IPS DF 19.7 (cell line): ENCODE measurements around the gene AMDHD2.
"Not testable (repeated sequence)": the region's sequence is repeated elsewhere in the genome, so short reads cannot be mapped to it uniquely, and the experiment has no call there.

Experiments
- DNase-seq: peaks from one replicate; pipeline ENCODE4 v3.0.0-alpha.2; 2013; ENCODE audit warnings: low read depth, low spot score

AMDHD2 gene, protein sequence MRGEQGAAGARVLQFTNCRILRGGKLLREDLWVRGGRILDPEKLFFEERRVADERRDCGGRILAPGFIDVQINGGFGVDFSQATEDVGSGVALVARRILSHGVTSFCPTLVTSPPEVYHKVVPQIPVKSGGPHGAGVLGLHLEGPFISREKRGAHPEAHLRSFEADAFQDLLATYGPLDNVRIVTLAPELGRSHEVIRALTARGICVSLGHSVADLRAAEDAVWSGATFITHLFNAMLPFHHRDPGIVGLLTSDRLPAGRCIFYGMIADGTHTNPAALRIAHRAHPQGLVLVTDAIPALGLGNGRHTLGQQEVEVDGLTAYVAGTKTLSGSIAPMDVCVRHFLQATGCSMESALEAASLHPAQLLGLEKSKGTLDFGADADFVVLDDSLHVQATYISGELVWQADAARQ

DNA sequence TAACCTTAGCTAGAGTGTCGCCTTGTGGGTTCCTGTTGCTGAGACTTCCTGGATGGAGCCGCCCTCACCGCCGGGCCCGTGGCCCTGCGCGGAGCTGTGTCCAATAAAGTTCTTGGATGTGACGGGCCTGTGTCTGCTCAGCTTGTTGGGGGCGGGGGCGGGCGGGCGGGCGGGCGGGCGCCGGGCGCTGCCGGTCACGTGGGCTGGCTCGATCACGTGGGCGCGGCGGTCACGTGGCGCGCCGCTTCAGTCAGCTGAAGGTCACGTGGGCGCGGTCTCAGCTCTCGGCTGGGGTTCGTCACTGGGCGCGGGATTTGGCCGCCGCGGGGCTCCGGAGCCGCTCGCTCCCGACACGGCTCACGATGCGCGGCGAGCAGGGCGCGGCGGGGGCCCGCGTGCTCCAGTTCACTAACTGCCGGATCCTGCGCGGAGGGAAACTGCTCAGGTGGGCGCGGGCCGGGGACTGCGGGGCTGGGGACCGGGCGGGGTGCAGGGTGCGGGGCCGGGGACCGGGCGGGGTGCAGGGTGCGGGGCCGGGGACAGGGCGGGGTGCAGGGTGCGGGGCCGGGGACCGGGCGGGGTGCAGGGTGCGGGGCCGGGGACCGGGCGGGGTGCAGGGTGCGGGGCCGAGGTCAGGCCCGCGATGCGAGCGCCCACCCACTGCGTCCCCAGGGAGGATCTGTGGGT lies at the start of gene AMDHD2:
Gene AMDHD2, plus strand, starts transcription at position 275 of the 687 bp plus-strand sequence. Its CDS starts 88 bp downstream, at position 363.
- no peak for DNase-seq

DNA sequence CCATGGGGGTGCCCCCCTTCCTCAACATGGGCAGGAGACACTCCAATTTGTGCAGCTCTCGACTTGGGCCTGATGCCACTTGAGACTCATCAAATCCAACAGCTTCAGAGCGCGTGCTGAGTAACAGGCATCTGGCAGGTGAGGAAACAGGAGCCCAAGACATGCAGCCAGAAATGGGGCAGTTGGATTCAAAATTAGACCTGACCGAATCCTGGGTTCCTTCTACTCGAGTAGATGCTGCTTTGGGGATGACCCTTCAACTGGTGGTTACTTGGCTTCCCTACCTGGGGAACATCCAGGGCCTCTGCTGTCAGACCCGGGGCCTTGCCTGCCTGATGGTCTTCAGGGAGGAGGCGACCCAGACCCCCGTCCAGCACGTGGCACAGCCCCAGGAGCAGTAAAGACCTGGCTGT lies 49.6 kb upstream of the AMDHD2 start:
- DNase-seq, result no peak

DNA sequence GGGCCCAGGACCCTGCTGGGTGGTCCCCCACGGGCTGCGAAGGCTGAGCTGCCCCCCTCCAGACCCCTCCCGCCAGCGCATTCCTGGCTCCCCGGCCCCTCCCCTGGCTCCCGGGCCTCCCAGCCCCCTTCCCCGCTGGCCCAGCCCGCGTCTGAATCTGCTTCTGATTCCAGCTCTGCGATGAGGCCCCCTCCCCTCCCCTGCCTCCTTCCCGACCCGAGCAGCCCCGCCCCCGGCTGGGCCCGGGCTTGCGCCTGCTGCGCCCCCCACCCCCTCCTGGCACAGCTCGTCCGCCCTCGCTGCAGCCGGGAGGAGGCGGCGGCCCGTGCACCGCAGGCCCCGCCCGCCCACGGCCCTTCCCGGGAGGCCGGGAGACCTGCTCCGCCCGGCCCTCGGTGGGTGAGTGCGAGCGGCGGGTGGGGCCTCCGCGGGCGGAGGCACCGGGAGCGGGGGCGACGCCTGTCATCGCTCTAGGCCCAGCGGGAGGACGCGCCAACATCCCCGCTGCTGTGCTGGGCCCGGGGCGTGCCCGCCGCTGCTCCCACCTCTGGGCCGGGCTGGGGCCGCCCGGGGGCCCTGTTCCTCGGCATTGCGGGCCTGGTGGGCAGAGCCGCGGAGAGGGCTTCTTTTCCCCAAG lies 49.0 kb upstream of the AMDHD2 start, which contains the start of gene NTN3:
Gene NTN3, plus strand, starts transcription at position 282 of the 637 bp plus-strand sequence. CDS start 405 bp downstream, outside the sequence.
- DNase-seq, result no peak

DNA sequence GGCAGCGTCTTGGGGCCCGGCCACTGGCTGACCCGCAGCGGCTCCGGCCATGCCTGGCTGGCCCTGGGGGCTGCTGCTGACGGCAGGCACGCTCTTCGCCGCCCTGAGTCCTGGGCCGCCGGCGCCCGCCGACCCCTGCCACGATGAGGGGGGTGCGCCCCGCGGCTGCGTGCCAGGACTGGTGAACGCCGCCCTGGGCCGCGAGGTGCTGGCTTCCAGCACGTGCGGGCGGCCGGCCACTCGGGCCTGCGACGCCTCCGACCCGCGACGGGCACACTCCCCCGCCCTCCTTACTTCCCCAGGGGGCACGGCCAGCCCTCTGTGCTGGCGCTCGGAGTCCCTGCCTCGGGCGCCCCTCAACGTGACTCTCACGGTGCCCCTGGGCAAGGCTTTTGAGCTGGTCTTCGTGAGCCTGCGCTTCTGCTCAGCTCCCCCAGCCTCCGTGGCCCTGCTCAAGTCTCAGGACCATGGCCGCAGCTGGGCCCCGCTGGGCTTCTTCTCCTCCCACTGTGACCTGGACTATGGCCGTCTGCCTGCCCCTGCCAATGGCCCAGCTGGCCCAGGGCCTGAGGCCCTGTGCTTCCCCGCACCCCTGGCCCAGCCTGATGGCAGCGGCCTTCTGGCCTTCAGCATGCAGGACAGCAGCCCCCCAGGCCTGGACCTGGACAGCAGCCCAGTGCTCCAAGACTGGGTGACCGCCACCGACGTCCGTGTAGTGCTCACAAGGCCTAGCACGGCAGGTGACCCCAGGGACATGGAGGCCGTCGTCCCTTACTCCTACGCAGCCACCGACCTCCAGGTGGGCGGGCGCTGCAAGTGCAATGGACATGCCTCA lies 48.3 kb upstream of the AMDHD2 start:
- DNase-seq, result no peak

DNA sequence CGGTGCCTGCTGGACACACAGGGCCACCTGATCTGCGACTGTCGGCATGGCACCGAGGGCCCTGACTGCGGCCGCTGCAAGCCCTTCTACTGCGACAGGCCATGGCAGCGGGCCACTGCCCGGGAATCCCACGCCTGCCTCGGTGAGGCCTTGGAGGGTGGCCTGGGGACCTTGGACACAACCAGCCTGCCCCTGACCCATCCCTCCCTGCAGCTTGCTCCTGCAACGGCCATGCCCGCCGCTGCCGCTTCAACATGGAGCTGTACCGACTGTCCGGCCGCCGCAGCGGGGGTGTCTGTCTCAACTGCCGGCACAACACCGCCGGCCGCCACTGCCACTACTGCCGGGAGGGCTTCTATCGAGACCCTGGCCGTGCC lies 47.7 kb upstream of the AMDHD2 start:
- no peak for DNase-seq

DNA sequence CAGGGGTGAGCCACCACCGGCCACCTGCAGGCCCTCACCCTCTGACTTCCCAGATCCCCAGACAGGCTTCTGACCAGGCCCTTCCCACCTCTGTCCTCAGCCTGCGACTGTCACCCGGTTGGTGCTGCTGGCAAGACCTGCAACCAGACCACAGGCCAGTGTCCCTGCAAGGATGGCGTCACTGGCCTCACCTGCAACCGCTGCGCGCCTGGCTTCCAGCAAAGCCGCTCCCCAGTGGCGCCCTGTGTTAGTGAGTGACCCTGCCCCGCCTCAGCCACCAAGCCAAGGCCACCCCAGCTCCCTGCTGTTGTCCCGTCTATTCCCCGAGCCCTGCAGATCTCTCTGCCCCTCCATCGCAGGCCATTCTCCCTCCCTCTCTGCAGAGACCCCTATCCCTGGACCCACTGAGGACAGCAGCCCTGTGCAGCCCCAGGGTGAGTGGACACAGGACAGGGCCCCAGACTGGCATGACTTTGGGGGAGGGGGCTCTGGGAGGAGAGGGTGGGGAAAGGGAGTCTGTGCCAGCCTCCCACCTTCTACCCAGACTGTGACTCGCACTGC lies 47.2 kb upstream of the AMDHD2 start:
- DNase-seq, result no peak

DNA sequence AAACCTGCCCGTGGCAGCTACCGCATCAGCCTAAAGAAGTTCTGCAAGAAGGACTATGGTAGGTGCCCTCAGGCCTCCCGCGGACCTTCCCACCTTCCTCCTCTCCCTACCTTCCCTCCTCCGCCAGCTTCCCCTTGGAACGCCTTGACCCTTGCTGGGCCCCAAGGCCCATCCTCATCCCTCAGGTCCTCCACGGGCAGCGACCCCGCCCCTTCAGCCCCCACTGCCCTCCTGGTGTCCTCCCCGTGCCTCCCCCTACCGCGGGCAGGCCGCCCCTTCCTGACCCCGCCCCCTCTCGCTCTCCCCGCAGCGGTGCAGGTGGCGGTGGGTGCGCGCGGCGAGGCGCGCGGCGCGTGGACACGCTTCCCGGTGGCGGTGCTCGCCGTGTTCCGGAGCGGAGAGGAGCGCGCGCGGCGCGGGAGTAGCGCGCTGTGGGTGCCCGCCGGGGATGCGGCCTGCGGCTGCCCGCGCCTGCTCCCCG lies 46.7 kb upstream of the AMDHD2 start:
- DNase-seq, result no peak

DNA sequence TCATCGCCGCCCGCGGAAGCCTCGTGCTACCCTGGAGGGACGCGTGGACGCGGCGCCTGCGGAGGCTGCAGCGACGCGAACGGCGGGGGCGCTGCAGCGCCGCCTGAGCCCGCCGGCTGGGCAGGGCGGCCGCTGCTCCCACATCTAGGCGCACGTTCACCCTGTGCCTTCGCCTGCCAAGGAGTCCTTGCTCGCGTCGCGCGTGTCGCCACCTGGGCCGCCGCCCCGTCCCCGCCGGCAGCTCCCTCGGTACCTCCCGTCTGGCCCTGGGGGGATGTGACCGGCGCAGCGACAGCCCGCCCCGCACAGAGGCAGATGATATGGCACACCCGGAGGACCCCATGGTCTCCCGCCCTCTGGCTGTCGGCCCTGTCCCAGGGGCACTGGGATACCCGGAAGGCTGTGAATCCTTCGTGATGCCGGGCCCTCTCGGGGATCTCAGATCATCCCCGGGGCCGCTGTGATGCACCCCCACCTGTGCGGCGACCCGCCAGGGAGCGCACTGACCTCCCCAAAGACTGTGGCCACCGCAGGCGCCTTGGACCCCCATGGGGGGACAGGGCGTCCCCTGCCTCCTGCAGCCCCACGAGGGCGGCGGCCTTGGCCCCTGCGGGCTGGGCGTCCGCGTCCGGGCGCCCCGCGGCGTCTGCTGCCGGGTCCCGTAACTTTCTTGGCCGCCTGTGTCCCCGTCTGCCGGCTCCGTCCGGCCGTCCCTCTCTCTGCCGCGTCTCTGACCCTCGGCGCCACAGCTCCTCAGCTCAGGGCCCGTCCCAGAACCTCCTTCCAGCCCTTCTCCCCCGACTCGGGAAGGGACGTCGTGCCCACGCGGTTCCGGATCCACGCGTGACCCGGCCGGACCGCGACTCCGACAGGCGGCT lies 45.9 kb upstream of the AMDHD2 start:
- no peak for DNase-seq

DNA sequence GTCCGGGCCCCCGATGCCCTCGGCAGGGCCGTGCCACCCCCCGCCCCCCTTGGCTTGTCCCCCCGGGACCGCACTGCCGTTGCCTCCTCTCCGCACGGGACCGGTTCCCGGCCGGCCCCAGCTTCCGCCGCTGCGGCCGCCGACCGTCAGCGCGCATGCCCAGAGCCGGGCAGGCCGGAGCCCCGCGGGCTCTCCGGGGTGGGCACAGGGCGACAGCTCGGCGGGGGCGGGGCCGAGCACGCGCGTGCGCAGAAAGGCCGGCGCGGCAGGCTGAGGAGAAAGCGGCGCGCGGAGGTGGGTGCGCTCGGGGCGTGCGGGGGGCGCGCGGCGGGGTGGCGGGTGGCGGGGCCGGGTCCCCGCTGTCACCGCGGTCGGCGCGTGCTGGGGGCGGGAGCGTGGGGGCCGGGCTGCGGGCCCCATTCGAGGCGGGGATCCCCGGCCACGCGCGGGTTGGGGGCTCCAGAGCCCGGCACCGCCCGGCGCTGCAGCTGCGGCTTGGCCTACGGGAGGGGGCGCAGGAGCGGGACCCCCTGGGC lies 45.2 kb upstream of the AMDHD2 start, which contains the start of gene TBC1D24:
Gene TBC1D24, plus strand, starts transcription at position 251 of the 536 bp plus-strand sequence. CDS start 21,022 bp downstream, outside the sequence.
- no peak for DNase-seq

DNA sequence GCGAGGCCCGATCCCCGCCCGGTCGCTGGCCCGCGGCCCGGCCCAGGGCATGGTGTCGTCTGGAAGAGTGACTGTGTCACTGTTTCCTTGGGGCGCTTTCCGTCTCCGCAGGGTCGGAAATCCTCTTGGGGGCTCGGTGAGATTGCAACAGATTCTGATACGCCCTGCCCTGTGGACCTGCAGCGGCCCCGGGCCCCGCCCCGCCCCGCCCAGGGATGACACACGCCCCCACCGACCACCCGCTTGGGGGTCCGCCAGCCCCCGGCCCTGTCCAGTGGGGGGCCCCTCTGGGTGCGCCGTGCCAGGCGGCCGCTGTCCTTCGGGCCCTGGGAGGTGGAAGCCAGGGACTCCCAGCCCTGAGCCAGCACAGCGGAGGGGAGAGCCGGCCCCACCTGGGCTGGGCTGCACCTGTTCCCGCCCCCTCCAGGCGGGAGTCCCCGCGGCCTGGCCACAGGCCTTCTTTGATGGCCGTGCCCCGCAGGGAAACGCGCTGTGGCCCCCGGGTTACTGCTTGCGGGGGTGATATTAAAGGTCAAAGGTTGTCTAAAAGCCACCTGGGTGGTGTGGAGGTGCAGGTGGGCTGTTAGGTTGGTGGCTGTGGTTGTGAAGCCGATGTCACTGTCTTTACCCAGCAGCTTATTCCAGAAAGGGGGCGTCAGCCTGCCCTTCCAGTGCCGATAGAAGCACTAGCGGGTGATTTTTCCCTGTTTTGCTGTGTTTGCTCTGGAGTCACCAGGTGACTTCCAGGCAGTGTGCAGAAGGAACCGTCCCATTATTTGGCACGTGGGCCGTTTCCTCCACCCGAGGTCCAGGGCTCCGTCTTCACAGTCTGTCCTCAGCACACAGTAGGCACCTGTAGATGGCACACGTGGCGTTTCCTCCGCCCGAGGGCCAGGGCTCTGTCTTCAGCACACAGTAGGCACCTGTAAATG lies 44.5 kb upstream of the AMDHD2 start:
- no peak for DNase-seq

DNA sequence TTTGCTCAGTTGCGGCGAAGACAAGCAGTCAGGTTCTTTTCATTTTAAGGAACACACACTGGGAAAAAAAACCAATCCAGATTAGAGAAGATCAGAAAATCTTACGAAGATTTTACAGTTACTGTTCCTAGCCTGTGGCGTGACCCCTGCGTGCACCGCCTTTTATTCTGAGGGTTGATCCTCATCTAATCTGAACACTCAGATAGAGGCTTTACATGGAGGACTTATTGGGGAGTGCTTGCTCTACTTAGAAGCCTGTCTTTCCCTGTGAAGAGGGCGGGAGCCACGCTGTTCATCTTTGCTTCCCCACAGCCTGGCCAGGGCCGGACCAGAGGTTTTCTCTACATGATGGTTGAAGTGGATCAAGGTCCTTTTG lies 43.8 kb upstream of the AMDHD2 start:
- DNase-seq, result no peak

DNA sequence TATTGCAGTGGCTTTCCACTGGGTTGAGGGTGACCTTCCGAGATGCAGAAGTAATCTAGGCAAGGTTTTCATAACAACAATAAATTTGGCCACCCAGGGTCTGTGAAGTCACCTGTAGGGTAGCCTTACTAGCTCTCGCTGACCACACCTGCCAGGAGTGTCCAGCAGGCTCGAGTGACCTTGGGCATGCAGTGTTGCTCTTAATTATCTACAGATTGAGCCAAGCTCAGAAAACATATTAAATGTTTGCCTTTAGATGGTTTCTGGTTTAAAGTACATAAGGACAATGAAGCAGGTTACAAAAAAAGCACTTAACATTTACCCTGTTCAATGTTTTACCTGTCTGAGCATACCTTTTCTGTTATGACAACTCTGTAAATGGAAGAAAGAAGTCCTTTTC lies 43.4 kb upstream of the AMDHD2 start:
- DNase-seq, result no peak

DNA sequence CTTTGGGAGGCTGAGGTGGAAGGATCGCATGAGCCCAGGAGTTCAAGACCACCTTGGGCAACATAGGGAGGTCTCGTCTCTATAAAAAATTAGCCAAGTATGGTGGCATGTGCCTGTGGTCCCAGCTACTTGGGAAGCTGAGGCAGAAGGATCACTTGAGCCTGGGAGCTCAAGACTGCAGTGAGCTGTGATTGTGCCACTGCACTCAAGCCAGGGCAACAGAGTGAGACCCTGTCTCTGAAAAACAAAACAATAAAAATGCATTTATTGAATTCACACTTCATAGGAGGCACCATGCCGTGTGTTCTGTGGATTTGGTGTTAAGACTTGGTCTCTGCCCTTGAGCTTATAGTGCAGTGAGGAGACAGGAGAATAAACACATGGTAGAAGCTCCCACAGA lies 42.8 kb upstream of the AMDHD2 start:
- DNase-seq, result no peak

DNA sequence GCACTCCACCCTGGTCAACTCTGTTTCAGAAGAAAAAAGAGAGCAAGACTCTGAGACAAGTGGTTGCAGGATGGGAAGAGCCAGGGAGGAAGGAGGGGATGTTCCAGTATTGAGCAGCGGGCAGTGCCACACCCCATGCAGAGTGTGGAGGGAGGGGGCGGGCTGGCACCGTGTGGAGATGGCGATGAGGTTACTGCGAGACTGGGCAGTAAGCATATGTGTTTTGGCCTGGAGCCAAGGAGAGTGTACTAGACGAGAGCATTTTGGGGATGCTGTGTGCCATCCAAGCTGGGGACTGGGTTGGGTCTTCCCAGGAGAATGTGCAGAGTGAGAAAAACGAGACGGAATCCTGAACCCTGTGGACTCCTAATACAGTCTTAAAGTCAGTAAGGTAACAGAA lies 41.9 kb upstream of the AMDHD2 start:
- DNase-seq, result no peak

DNA sequence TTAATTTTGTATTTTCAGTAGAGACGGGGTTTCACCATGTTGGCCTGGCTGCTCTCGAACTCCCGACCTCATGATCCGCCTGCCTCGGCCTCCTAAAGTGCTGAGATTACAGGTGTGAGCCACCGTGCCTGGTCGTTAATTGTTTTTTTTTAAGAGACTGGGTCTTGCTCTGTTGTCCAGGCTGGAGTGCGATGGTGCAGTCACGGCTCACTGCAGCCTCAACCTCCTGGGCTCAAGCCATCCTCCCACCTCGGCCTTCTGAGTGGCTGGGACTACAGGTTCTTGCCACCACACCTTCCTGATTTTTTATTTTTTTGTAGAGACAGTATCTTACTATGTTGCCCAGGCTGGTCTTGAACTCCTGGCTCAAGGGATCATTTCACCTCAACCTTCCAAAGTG lies 40.2 kb upstream of the AMDHD2 start:
- DNase-seq, result not testable (repeated sequence)

DNA sequence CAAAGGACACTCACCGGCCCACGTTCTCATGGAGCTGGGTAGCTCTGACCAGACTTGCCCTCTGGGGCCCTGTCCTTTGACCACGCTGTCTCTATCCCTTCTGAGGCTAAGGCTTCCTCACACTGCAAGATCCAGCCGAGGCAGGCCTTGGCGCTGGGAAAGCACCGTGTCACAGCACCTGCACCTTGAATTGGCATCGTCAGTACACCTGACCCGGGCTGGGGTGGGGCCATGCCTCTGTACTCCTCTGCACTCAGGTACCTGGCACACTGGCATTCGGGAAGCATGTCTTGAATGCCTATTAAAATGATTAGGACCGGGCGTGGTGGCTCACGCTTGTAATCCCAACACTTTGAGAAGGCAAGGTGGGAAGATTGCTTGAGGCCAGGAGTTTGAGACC lies 39.2 kb upstream of the AMDHD2 start:
- DNase-seq, result no peak

DNA sequence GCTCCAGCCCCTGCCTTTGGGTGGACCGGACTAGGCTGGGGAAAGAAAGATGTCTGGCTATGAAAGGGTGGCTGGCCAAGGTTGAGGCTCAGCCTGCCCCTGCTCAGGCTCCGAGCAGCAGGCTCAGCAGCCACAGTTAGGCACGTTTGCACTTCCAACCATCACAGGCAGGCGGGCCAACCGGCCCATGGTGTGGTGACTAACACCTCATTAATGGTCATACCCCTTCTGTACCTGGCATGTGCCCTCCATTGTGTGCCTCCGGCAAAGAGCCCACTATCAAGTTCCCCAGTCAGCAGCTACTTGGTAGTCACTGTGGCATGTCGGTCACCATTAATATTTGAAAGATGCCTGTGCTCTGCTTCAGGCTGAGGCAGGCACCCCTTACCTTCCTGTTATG lies 38.5 kb upstream of the AMDHD2 start:
- DNase-seq, result no peak

DNA sequence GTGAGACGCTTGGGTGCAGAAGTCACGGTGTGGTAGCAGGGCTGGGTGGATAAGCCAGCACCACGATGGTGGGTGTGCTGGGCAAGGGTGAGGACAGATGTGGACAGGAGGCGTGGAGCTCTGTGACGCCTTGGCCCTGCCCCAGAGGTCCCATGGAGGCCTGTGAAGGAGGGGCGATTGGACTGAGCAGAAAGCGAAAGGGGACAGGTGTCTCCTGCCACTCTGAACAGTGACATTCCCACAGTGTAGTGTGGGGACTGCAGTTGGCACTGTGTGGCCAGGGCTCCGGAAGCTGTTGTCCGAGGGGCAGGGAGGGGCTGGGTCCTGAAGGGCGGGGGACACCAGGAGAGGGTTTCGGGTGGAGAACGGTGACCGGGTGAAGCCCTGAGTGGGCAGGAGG lies 37.9 kb upstream of the AMDHD2 start:
- no peak for DNase-seq
